ENCODE data around the gene XPR1.

Gene XPR1

DNA sequence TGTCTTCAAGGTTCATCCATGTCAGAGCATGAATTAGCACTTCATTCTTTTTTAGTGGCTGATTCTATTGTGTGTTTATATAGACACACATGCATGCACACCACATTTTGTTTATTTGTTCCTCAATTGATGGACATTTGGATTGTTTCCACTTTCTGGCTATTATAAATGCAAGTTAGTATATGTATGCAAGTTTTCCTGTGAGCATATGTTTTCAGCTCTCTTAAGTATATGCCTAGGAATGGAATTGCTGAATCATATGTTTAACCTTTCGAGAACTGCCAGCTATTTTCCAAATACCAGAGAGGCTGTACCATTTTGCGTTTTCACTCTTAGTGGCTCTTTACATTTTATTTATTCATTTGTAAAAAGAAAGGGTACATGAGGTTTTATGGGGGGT lies 171.0 kb downstream of the XPR1 start:
- no peak overlapping the region for H3K4me3 ChIP-seq (ENCODE audit: low read depth, low read length)
- no peak for TF ChIP-seq MYC (IDR thresholded peaks at IDR 0.05; ENCODE audit: low read depth, low read length)
- TF ChIP-seq, protein P1, sequence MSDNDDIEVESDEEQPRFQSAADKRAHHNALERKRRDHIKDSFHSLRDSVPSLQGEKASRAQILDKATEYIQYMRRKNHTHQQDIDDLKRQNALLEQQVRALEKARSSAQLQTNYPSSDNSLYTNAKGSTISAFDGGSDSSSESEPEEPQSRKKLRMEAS (IDR thresholded peaks at IDR 0.05; ENCODE audit: low read depth, low read length): no peak
- DNase-seq (ENCODE audit: low read depth): no peak

DNA sequence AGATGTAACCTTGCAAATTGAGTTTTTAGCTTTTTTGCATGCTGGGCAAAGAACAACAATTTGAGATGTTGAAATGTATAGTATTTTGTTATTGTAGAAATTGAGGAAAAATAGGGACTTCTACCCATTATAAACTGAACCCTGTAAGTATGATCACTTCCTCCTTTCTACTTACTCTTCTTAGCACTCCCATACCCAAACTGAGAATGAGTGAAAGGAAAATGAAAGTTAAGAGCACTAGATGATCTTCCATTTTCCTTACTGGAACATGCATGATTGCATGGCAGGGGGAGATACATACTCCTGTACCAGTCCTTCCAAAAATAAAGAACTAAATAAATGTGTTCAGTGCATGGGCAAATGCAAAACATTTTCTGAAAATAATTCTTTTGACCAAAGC lies 173.5 kb downstream of the XPR1 start:
- DNase-seq (ENCODE audit: low read depth): peak; percentile 8
- H3K4me3 ChIP-seq (ENCODE audit: low read depth, low read length): no peak overlapping the region
- TF ChIP-seq, protein P2, sequence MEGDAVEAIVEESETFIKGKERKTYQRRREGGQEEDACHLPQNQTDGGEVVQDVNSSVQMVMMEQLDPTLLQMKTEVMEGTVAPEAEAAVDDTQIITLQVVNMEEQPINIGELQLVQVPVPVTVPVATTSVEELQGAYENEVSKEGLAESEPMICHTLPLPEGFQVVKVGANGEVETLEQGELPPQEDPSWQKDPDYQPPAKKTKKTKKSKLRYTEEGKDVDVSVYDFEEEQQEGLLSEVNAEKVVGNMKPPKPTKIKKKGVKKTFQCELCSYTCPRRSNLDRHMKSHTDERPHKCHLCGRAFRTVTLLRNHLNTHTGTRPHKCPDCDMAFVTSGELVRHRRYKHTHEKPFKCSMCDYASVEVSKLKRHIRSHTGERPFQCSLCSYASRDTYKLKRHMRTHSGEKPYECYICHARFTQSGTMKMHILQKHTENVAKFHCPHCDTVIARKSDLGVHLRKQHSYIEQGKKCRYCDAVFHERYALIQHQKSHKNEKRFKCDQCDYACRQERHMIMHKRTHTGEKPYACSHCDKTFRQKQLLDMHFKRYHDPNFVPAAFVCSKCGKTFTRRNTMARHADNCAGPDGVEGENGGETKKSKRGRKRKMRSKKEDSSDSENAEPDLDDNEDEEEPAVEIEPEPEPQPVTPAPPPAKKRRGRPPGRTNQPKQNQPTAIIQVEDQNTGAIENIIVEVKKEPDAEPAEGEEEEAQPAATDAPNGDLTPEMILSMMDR (IDR thresholded peaks at IDR 0.05; ENCODE audit: low read depth, low read length): no peak
- TF ChIP-seq, protein P1 (IDR thresholded peaks at IDR 0.05; ENCODE audit: low read depth, low read length): no peak

DNA sequence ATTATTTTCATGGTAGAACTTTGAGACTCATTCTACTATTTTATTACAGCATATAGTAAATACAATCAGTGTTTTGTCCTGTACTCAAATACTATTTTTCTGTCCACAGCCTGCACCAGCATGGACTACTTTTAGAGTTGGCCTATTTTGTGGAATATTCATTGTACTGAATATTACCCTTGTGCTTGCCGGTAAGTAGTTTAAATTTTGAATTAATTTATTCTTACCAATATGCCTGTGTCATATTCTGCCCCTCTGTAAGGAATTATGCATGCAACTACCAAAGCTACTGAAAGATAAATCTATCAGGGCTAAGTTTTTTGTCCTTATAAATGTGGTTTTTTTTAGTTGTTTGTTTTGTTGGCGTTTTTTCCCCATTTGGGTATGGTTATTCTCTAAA lies 179.5 kb downstream of the XPR1 start:
- no peak for DNase-seq (ENCODE audit: low read depth)
- TF ChIP-seq, protein P1 (IDR thresholded peaks at IDR 0.05; ENCODE audit: low read depth, low read length): no peak
- TF ChIP-seq, protein P2 (IDR thresholded peaks at IDR 0.05; ENCODE audit: low read depth, low read length): no peak
- TF ChIP-seq POLR2A (IDR thresholded peaks at IDR 0.05; ENCODE audit: extremely low read depth, insufficient read length): no peak
- no peak for TF ChIP-seq MYC (IDR thresholded peaks at IDR 0.05; ENCODE audit: low read depth, low read length)
- no peak overlapping the region for H3K4me3 ChIP-seq (ENCODE audit: low read depth, low read length)

DNA sequence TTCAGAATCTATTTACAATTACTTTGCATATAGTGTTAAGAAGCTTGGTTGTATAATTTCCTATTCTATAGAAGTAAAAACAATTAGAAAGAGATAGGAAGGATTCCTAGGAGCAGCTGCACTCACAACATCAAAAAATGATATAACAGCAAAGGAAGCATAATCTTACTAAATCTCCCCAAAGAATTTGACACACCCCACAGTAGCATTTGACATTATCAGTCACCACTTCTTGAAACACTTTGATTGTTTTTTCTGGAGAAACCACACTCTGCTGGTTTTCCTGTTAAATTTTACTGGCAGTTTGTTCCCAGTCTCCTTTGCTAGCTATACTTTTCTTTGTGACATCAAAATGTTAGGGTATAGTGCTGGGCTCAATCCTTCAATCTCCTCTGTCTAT lies 180.1 kb downstream of the XPR1 start:
- no peak for DNase-seq (ENCODE audit: low read depth)
- TF ChIP-seq, protein P2 (IDR thresholded peaks at IDR 0.05; ENCODE audit: low read depth, low read length): no peak
- TF ChIP-seq, protein P1 (IDR thresholded peaks at IDR 0.05; ENCODE audit: low read depth, low read length): no peak
- no peak for TF ChIP-seq MYC (IDR thresholded peaks at IDR 0.05; ENCODE audit: low read depth, low read length)
- TF ChIP-seq POLR2A (IDR thresholded peaks at IDR 0.05; ENCODE audit: extremely low read depth, insufficient read length): no peak
- H3K4me3 ChIP-seq (ENCODE audit: low read depth, low read length): no peak overlapping the region

DNA sequence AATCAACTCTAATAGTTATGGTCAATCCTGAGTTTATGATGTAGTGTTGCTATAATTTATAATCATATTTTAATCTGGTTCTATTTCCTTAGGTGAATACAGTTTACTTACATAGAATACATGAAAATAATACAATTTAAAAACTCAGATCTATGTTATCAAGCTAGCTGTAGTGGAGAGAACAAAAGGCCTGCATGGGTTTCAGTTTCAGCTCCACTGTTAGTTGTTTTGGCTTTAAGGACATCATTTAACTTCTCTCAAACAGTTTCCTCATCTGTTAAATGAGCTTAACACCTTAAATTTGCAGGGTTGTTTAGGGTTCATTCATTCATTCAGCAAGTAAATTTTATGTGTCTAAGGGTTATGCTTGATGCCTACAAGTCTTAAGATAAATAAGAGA lies 182.4 kb downstream of the XPR1 start:
- no peak overlapping the region for H3K4me3 ChIP-seq (ENCODE audit: low read depth, low read length)
- DNase-seq (ENCODE audit: low read depth): no peak
- TF ChIP-seq, protein P1 (IDR thresholded peaks at IDR 0.05; ENCODE audit: low read depth, low read length): no peak
- TF ChIP-seq MYC (IDR thresholded peaks at IDR 0.05; ENCODE audit: low read depth, low read length): no peak
- TF ChIP-seq, protein P2 (IDR thresholded peaks at IDR 0.05; ENCODE audit: low read depth, low read length): no peak
- TF ChIP-seq POLR2A (IDR thresholded peaks at IDR 0.05; ENCODE audit: extremely low read depth, insufficient read length): no peak

DNA sequence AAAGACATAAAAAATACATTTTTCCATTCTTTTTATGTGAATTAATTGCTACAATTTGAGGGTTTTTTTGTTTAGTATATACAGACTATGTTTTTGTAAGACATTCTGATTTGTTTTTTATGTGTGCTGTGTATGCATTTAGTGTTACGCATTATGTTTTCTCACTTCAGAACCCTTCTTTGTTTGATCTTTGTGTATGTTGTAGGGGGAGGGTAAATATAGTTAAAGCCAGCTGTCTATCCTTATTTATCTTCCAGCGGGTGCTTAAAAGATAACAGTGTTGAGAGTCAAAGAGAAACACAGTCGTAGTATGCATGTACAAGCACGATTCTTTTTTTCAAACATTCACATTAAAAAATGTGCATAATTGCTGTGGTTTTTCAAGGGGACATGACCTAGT lies 183.4 kb downstream of the XPR1 start:
- no peak for DNase-seq (ENCODE audit: low read depth)
- TF ChIP-seq, protein P1 (IDR thresholded peaks at IDR 0.05; ENCODE audit: low read depth, low read length): no peak
- TF ChIP-seq POLR2A (IDR thresholded peaks at IDR 0.05; ENCODE audit: extremely low read depth, insufficient read length) (no peak), MYC (IDR thresholded peaks at IDR 0.05; ENCODE audit: low read depth, low read length) (no peak)
- TF ChIP-seq, protein P2 (IDR thresholded peaks at IDR 0.05; ENCODE audit: low read depth, low read length): no peak
- no peak overlapping the region for H3K4me3 ChIP-seq (ENCODE audit: low read depth, low read length)
